Tibial nerve (tissue), 3 donors: ENCODE results near the gene EXOC4.

ENCODE experiments used
- CTCF ChIP-seq, 5 experiments: fragments of 200-600 bp in 3 of 5; fragments of 450-650 bp in 2 of 5; sonication (generic) in 3 of 5; IDR thresholded peaks; one replicate each; pipeline ENCODE4 v1.5.1; 2016 to 2019; ENCODE audit warnings: antibody characterized with exemption in 5 of 5, mild to moderate bottlenecking in 3 of 5, moderate library complexity in 2 of 5
- POLR2A ChIP-seq, 2 donors: fragments of 450-650 bp; IDR thresholded peaks; one replicate each; pipeline ENCODE4 v1.6.1; 2017; ENCODE audit warnings: antibody characterized with exemption in 2 of 2, mild to moderate bottlenecking in 2 of 2, moderate library complexity in 2 of 2

DNA sequence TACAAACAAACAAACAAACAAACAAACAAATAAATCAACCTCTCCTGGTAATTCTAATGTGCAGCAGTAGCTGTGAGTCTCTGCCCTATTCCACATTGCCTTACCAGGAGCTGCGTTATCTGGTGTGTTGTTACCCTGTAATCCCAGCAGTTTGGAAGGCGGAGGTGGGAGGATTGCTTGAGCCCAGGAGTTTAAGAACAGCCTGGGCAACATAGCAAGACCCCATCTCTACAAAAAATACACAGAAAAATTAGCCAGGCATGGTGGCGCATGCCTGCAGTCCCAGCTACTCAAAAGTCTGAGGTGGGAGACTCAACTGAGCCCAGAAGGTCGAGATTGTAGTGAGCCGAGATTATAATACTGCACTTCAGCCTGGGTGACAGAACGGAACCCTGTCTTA, 192.7 kb downstream of the EXOC4 start:
- TF ChIP-seq CTCF (IDR thresholded peaks at IDR 0.05), result no peak
- TF ChIP-seq POLR2A (IDR thresholded peaks at IDR 0.05), result no peak
